OCI-LY1 (cell line): Measurements from ENCODE around the gene KDM1A.
"Not testable (repeated sequence)": the region's sequence is repeated elsewhere in the genome, so short reads cannot be mapped to it uniquely, and the experiment has no call there.

Experiments used
- H2AFZ ChIP-seq: fragments of 200-600 bp; sonication (generic), shearing (Covaris generic); 2 replicates; pipeline ENCODE4 v1.6.0; 2014; ENCODE audit warnings: antibody characterized with exemption, mild to moderate bottlenecking, low read length
- H3F3A ChIP-seq: fragments of 200-600 bp; sonication (generic), shearing (Covaris generic); 2 replicates; pipeline ENCODE4 v1.6.0; 2014; ENCODE audit warnings: mild to moderate bottlenecking, antibody characterized with exemption, low read length, moderate library complexity; ENCODE audit not compliant: insufficient read depth
- H3K27ac ChIP-seq: fragments of 200-600 bp; sonication (generic); 2 replicates; pipeline ENCODE4 v1.5.1; 2014; ENCODE audit warnings: low read length, mixed run types, mild to moderate bottlenecking, low read depth; ENCODE audit not compliant: poor library complexity, severe bottlenecking
- H3K27me3 ChIP-seq: fragments of 200-600 bp; sonication (generic); 2 replicates; pipeline ENCODE4 v1.6.0; 2014; ENCODE audit warnings: antibody characterized with exemption, mild to moderate bottlenecking, low read length, moderate library complexity; ENCODE audit not compliant: insufficient read depth
- H3K36me3 ChIP-seq: fragments of 200-600 bp; sonication (generic); 2 replicates; pipeline ENCODE4 v1.6.1; 2014; ENCODE audit warnings: mild to moderate bottlenecking, antibody characterized with exemption, low read length, moderate library complexity, mixed read lengths; ENCODE audit not compliant: insufficient read depth
- H3K4me1 ChIP-seq: fragments of 200-600 bp; sonication (generic); 2 replicates; pipeline ENCODE4 v1.5.1; 2014; ENCODE audit warnings: mild to moderate bottlenecking, low read length, moderate library complexity; ENCODE audit not compliant: insufficient read depth, severe bottlenecking
- H3K4me2 ChIP-seq: fragments of 200-600 bp; sonication (generic), shearing (Covaris generic); 2 replicates; pipeline ENCODE4 v1.6.1; 2014; ENCODE audit warnings: low read length
- H3K4me3 ChIP-seq: fragments of 200-600 bp; sonication (generic); 2 replicates; pipeline ENCODE4 v1.5.1; 2014; ENCODE audit warnings: low read length, low read depth, mild to moderate bottlenecking, mixed read lengths; ENCODE audit not compliant: poor library complexity, severe bottlenecking
- H3K79me2 ChIP-seq: fragments of 200-600 bp; shearing (Covaris generic); 2 replicates; pipeline ENCODE4 v1.6.1; 2016; ENCODE audit warnings: mixed run types, low read length, mixed read lengths; ENCODE audit not compliant: insufficient read depth
- H3K9ac ChIP-seq: fragments of 200-600 bp; sonication (generic), shearing (Covaris generic); 2 replicates; pipeline ENCODE4 v1.6.1; 2014; ENCODE audit warnings: mild to moderate bottlenecking, low read length, mixed read lengths
- H3K9me2 ChIP-seq: fragments of 200-600 bp; sonication (generic), shearing (Covaris generic); 2 replicates; pipeline ENCODE4 v1.6.1; 2014; ENCODE audit warnings: low read depth, mild to moderate bottlenecking, low read length, mixed read lengths
- H3K9me3 ChIP-seq: fragments of 200-600 bp; shearing (Covaris generic); 2 replicates; pipeline ENCODE4 v1.6.1; 2014; ENCODE audit warnings: low read length, mixed read lengths
- H4K20me1 ChIP-seq: fragments of 200-600 bp; sonication (generic), shearing (Covaris generic); 2 replicates; pipeline ENCODE4 v1.6.0; 2016; ENCODE audit warnings: mild to moderate bottlenecking, low read length; ENCODE audit not compliant: insufficient read depth
- EZH2 ChIP-seq: fragments of 200-600 bp; sonication (generic), shearing (Covaris generic); IDR thresholded peaks from 2 replicates; pipeline ENCODE4 v1.8.0; 2017; ENCODE audit warnings: borderline replicate concordance, mixed run types, mild to moderate bottlenecking, antibody characterized with exemption, low read length, moderate library complexity, mixed read lengths
- TF ChIP-seq, protein P1 (sequence below): fragments of 200-600 bp; sonication (generic), shearing (Covaris generic); IDR thresholded peaks from 2 replicates; pipeline ENCODE4 v1.5.1; 2017; ENCODE audit warnings: mild to moderate bottlenecking, antibody characterized with exemption, low read length, moderate library complexity, mixed read lengths

The KDM1A gene

DNA sequence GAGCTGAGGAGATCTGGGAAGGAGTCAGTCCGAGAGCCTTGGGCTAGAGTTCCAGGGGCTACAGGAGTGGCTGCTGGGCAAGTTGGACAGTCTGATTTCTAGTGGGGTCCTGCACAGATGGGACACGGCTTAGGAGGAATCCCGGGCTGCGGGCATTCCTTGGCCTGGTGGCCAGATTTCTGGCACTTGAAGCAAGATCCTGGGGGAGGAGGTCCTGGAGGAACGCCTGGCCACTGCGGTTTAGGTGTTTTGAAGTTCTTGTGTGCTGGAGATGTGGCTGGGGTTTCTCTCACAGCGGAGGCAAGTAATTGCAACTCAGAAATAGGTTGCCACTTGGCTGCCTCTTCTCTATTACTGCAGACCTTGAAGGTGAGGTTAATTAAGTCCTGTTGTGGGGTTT lies 17.1 kb upstream of the KDM1A start:
- not testable (repeated sequence) for H4K20me1 ChIP-seq

DNA sequence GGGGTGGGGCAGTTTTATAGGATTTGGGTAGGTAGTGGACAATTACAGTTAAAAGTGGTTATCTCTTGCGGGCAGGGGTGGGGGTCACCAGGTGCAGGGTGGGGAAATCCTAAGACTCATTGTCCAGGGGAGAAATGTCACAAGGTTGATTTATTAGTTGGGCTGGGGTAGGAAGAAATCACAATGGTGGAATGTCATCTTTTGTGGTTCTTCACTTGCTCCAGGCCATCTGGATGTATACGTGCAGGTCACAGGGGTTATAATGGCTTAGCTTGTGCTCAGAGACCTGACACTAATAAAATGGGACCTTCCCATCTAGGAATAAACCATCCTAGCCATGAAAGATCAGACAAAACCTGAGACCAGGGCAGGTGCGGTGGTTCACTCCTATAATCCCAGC lies 15.2 kb upstream of the KDM1A start:
- H3K9me2 ChIP-seq = no peaks in the 10 kb centered on the region
- no peaks in the 10 kb centered on the region for H3K79me2 ChIP-seq
- no peak overlapping the region for H2AFZ ChIP-seq
- H4K20me1 ChIP-seq = no peaks in the 10 kb centered on the region
- TF ChIP-seq EZH2 = no peak
- TF ChIP-seq, protein P1, sequence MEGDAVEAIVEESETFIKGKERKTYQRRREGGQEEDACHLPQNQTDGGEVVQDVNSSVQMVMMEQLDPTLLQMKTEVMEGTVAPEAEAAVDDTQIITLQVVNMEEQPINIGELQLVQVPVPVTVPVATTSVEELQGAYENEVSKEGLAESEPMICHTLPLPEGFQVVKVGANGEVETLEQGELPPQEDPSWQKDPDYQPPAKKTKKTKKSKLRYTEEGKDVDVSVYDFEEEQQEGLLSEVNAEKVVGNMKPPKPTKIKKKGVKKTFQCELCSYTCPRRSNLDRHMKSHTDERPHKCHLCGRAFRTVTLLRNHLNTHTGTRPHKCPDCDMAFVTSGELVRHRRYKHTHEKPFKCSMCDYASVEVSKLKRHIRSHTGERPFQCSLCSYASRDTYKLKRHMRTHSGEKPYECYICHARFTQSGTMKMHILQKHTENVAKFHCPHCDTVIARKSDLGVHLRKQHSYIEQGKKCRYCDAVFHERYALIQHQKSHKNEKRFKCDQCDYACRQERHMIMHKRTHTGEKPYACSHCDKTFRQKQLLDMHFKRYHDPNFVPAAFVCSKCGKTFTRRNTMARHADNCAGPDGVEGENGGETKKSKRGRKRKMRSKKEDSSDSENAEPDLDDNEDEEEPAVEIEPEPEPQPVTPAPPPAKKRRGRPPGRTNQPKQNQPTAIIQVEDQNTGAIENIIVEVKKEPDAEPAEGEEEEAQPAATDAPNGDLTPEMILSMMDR = no peak
- H3K27ac ChIP-seq = no peak overlapping the region
- no peak overlapping the region for H3K4me2 ChIP-seq
- H3K27me3 ChIP-seq = peaks cover 7% of the 10 kb centered on the region; the same call in 1 of the 2 replicates
- no peaks in the 10 kb centered on the region for H3F3A ChIP-seq
- H3K9me3 ChIP-seq = no peaks in the 10 kb centered on the region
- no peaks in the 10 kb centered on the region for H3K36me3 ChIP-seq
- H3K4me1 ChIP-seq = no peaks in the 10 kb centered on the region
- no peak overlapping the region for H3K9ac ChIP-seq
- H3K4me3 ChIP-seq = no peak overlapping the region

More for the DNA sequence above, 17.1 kb upstream of the KDM1A start:
- not testable (repeated sequence) for H2AFZ ChIP-seq, H3K27me3 ChIP-seq, H3K4me2 ChIP-seq, H3K9me3 ChIP-seq, H3K36me3 ChIP-seq, H3K4me3 ChIP-seq, H3K9ac ChIP-seq, H3F3A ChIP-seq, H3K9me2 ChIP-seq, H3K79me2 ChIP-seq, H3K4me1 ChIP-seq, H3K27ac ChIP-seq

DNA sequence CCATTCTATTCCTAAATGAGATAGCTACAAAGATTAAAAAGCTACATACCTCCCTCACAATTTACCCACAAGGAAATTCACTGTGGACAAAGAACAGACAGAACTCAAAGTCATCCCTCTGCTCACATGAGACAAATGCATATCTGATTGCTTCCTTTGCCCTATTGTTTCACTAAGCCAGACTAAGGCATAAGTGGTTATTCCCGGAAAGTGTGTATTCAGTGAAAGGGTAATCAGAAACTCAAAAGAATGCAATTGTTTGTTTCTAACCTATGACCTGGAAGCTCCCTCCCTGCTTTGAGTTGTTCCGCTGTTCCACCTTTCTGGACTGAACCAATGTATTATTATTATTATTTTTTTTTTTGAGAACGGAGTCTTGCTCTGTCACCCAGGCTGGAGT lies 14.5 kb upstream of the KDM1A start:
- H3K27ac ChIP-seq, H3K4me3 ChIP-seq, H3K4me1 ChIP-seq, H3F3A ChIP-seq, H4K20me1 ChIP-seq, H3K9me3 ChIP-seq, H3K27me3 ChIP-seq, H3K9me2 ChIP-seq, H3K4me2 ChIP-seq, H3K9ac ChIP-seq, H3K36me3 ChIP-seq, H3K79me2 ChIP-seq, H2AFZ ChIP-seq: not testable (repeated sequence)

DNA sequence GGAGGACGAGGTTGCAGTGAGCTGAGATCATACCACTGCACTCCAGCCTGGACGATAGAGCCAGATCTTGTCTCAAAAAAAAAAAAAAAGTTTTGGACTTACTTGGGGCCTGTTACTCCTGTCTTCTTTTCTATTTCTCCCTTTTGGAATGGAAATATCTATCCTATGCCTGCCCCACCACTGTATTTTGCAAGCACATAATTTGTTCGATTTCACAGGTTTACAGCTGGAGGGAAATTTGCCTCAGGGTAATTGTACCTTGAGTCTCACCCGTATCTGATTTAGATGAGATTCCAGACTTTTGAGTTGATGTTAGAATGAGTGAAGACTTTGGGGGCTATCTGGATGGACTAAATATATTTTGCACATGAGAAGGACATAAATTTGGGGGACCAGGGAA lies 12.2 kb upstream of the KDM1A start:
- H3K36me3 ChIP-seq = no peaks in the 10 kb centered on the region
- H3K27ac ChIP-seq = no peak overlapping the region
- no peaks in the 10 kb centered on the region for H3K4me1 ChIP-seq
- H3K27me3 ChIP-seq = peaks cover 7% of the 10 kb centered on the region; the same call in 1 of the 2 replicates
- no peak overlapping the region for H3K9ac ChIP-seq
- TF ChIP-seq, protein P1 = no peak
- no peak for TF ChIP-seq EZH2
- no peaks in the 10 kb centered on the region for H3K79me2 ChIP-seq
- no peak overlapping the region for H3K4me3 ChIP-seq
- no peaks in the 10 kb centered on the region for H3F3A ChIP-seq
- H3K9me2 ChIP-seq = no peaks in the 10 kb centered on the region
- H4K20me1 ChIP-seq = no peaks in the 10 kb centered on the region
- no peaks in the 10 kb centered on the region for H3K9me3 ChIP-seq
- no peak overlapping the region for H2AFZ ChIP-seq
- H3K4me2 ChIP-seq = no peak overlapping the region
